Loucy (cell line): ENCODE data around the gene WWOX.

ENCODE experiments used
- H2AFZ ChIP-seq: fragments of 200-600 bp; sonication (generic); 2 replicates; pipeline ENCODE4 v1.6.0; 2016; ENCODE audit warnings: antibody characterized with exemption, mild to moderate bottlenecking, low read length, moderate library complexity
- H3F3A ChIP-seq: fragments of 200-600 bp; 2 replicates; pipeline ENCODE4 v1.6.0; 2016; ENCODE audit warnings: antibody characterized with exemption, low read depth, mild to moderate bottlenecking
- H3K27me3 ChIP-seq: fragments of 200-600 bp; sonication (generic); 2 replicates; pipeline ENCODE4 v1.6.1; 2014; ENCODE audit warnings: low read length, mild to moderate bottlenecking; ENCODE audit not compliant: insufficient read depth, poor library complexity, severe bottlenecking
- H3K36me3 ChIP-seq: fragments of 200-600 bp; sonication (generic); 2 replicates; pipeline ENCODE4 v1.6.1; 2016; ENCODE audit warnings: low read length; ENCODE audit not compliant: insufficient read depth
- H3K4me1 ChIP-seq: fragments of 200-600 bp; sonication (generic); 2 replicates; pipeline ENCODE4 v1.5.1; 2014; ENCODE audit warnings: low read length, mild to moderate bottlenecking; ENCODE audit not compliant: insufficient read depth, poor library complexity, severe bottlenecking
- H3K4me2 ChIP-seq: fragments of 200-600 bp; sonication (generic); 2 replicates; pipeline ENCODE4 v1.6.0; 2014; ENCODE audit warnings: antibody characterized with exemption, low read length, low read depth, mild to moderate bottlenecking; ENCODE audit not compliant: poor library complexity, severe bottlenecking
- H3K4me3 ChIP-seq: fragments of 200-600 bp; sonication (generic); 2 replicates; pipeline ENCODE4 v1.5.1; 2014; ENCODE audit warnings: low read length, mild to moderate bottlenecking, mixed read lengths; ENCODE audit not compliant: poor library complexity, severe bottlenecking
- H3K79me2 ChIP-seq: fragments of 200-600 bp; sonication (generic); 2 replicates; pipeline ENCODE4 v1.6.1; 2014; ENCODE audit warnings: low read length; ENCODE audit not compliant: insufficient read depth
- H3K9ac ChIP-seq: fragments of 200-600 bp; sonication (generic); 2 replicates; pipeline ENCODE4 v1.6.0; 2014; ENCODE audit warnings: mild to moderate bottlenecking, low read depth, low read length, moderate library complexity; ENCODE audit not compliant: poor library complexity, severe bottlenecking
- H3K9me2 ChIP-seq: fragments of 200-600 bp; sonication (generic); replicated peaks from 2 replicates; pipeline ENCODE4 v1.6.1; 2016; ENCODE audit warnings: low read depth, low read length, mixed read lengths
- H3K9me3 ChIP-seq: fragments of 200-600 bp; sonication (generic); 2 replicates; pipeline ENCODE4 v1.6.1; 2014; ENCODE audit warnings: mild to moderate bottlenecking, antibody characterized with exemption, low read length, low read depth; ENCODE audit not compliant: insufficient read depth
- H4K20me1 ChIP-seq: fragments of 200-600 bp; sonication (generic); 2 replicates; pipeline ENCODE4 v1.6.0; 2014; ENCODE audit warnings: antibody characterized with exemption, low read length, mild to moderate bottlenecking; ENCODE audit not compliant: insufficient read depth, poor library complexity, severe bottlenecking
- CTCF ChIP-seq: fragments of 200-600 bp; sonication (generic); conservative IDR thresholded peaks from 2 replicates; pipeline ENCODE4 v1.5.1; 2014; ENCODE audit warnings: mild to moderate bottlenecking, antibody characterized with exemption, low read length
- EZH2phosphoT487 ChIP-seq: fragments of 200-600 bp; IDR thresholded peaks from 2 replicates; pipeline ENCODE4 v1.6.1; 2018; ENCODE audit warnings: antibody characterized with exemption, mild to moderate bottlenecking, moderate library complexity, borderline replicate concordance

WWOX gene

GRCh38 chr16:78992001-78992400 is 892.5 kb downstream of the WWOX start:
- Histone ChIP-seq H3F3A (no peaks in the 10 kb centered on the region), H3K36me3 (no peaks in the 10 kb centered on the region), H2AFZ (no peak overlapping the region), H3K4me1 (peaks cover 7% of the 10 kb centered on the region), H3K9me2 (no peaks in the 10 kb centered on the region), H3K79me2 (no peaks in the 10 kb centered on the region), H3K4me2 (no peak overlapping the region), H3K27me3 (no peaks in the 10 kb centered on the region), H3K4me3 (no peak overlapping the region), H4K20me1 (no peaks in the 10 kb centered on the region), H3K9ac (no peak overlapping the region), H3K9me3 (no peaks in the 10 kb centered on the region)
- TF ChIP-seq CTCF (no peak), EZH2phosphoT487 (no peak)

GRCh38 chr16:78993346-78993745 is 893.9 kb downstream of the WWOX start:
- H2AFZ ChIP-seq = no peak overlapping the region
- H3K4me3 ChIP-seq = no peak overlapping the region
- no peak overlapping the region for H3K9ac ChIP-seq
- H3K9me3 ChIP-seq = no peaks in the 10 kb centered on the region
- no peaks in the 10 kb centered on the region for H3K36me3 ChIP-seq
- no peaks in the 10 kb centered on the region for H3F3A ChIP-seq
- H4K20me1 ChIP-seq = no peaks in the 10 kb centered on the region
- no peaks in the 10 kb centered on the region for H3K27me3 ChIP-seq
- H3K79me2 ChIP-seq = no peaks in the 10 kb centered on the region
- H3K4me1 ChIP-seq = peaks cover 7% of the 10 kb centered on the region
- no peak overlapping the region for H3K4me2 ChIP-seq
- no peaks in the 10 kb centered on the region for H3K9me2 ChIP-seq
- TF ChIP-seq EZH2phosphoT487 = no peak

- Histone ChIP-seq H3K4me3 (no peak overlapping the region), H3K79me2 (no peaks in the 10 kb centered on the region), H3K4me2 (no peak overlapping the region), H3F3A (no peaks in the 10 kb centered on the region), H4K20me1 (no peaks in the 10 kb centered on the region), H2AFZ (no peak overlapping the region), H3K9ac (no peak overlapping the region), H3K9me2 (no peaks in the 10 kb centered on the region), H3K9me3 (no peaks in the 10 kb centered on the region), H3K36me3 (no peaks in the 10 kb centered on the region), H3K27me3 (no peaks in the 10 kb centered on the region), H3K4me1 (peaks cover 7% of the 10 kb centered on the region)
- TF ChIP-seq CTCF = no peak
- TF ChIP-seq EZH2phosphoT487 = no peak
Observed at GRCh38 chr16:78994135-78994745, 894.8 kb downstream of the WWOX start.

- Histone ChIP-seq H4K20me1 (no peaks in the 10 kb centered on the region), H3K79me2 (no peaks in the 10 kb centered on the region), H3K4me1 (peaks cover 3% of the 10 kb centered on the region), H3K27me3 (no peaks in the 10 kb centered on the region), H3K9me2 (no peaks in the 10 kb centered on the region), H3K9ac (no peak overlapping the region), H3F3A (no peaks in the 10 kb centered on the region), H3K9me3 (no peaks in the 10 kb centered on the region), H3K4me2 (no peak overlapping the region), H3K36me3 (no peaks in the 10 kb centered on the region), H2AFZ (no peak overlapping the region), H3K4me3 (no peak overlapping the region)
- TF ChIP-seq CTCF = no peak
- no peak for TF ChIP-seq EZH2phosphoT487
Observed at GRCh38 chr16:78995441-78995840, 896.0 kb downstream of the WWOX start.
